GM12891 (cell line): ENCODE results near the gene CACNA1H.

Source experiments
- PAX5 ChIP-seq: IDR thresholded peaks from 2 replicates; pipeline ENCODE4 v1.6.1; 2011; ENCODE audit warnings: low read length, moderate library complexity, mild to moderate bottlenecking; ENCODE audit not compliant: insufficient read depth, severe bottlenecking
- POLR2A ChIP-seq: IDR thresholded peaks from 2 replicates; pipeline ENCODE4 v1.6.1; 2011; ENCODE audit warnings: low read depth, low read length, control low read depth
- POLR2AphosphoS5 ChIP-seq: IDR thresholded peaks from 2 replicates; pipeline ENCODE4 v1.6.1; 2011; ENCODE audit warnings: low read depth, low read length, control low read depth
- POU2F2 ChIP-seq: IDR thresholded peaks from 2 replicates; pipeline ENCODE4 v1.6.1; 2011; ENCODE audit warnings: low read depth, mild to moderate bottlenecking, control low read depth, low read length, moderate library complexity
- SPI1 ChIP-seq: IDR thresholded peaks from 2 replicates; pipeline ENCODE4 v1.6.1; 2011; ENCODE audit warnings: low read depth, low read length, control low read depth
- TAF1 ChIP-seq: IDR thresholded peaks from 2 replicates; pipeline ENCODE4 v1.6.1; 2011; ENCODE audit warnings: low read depth, low read length, control low read depth

- TF ChIP-seq POLR2AphosphoS5 (no peak), POLR2A (no peak), TAF1 (no peak), POU2F2 (no peak), SPI1 (no peak), PAX5 (no peak)
Observed at GRCh38 chr16:1245452-1246020, 92.6 kb downstream of the CACNA1H start.
